ENCODE data around the gene PPIL6. TPM values are rescaled to one million over a fixed set of nuclear protein-coding genes. Genes with fewer than 3 reads are reported as not detected.

The PPIL6 gene
- total RNA-seq, 4 donors from 2014 or later = 0.35 to 6.1 (median 2.8) TPM

DNA sequence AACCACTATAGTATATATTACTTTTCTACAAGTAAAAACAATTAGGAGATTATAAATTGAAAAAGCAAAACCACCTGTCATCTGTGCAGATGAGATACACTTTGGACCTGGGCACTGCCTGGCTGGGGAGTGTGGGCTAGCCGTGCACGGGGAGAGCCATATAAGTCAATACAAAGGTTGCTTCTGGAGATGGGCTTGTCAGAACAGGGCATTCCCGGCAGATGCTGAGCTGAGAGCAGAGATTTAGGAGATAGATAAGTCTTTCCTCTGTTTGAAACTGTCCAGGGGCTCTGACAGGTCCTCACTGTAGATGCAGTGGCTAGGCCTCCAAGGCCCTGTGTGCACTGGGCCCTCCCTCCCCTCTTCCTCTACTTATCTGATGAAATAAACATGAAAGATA, 92.6 kb downstream of the PPIL6 start:
- intact Hi-C loops (cut with DNase I) = no loop called here
- DNase-seq = no peak
- no peaks in the 10 kb centered on the region for H3K36me3 ChIP-seq
- WGBS, 2 donors = 47 to 55% methylated on average over 3 of the region's 3 CpGs
- no peak overlapping the region for H3K4me3 ChIP-seq
- H3K9me3 ChIP-seq = no peaks in the 10 kb centered on the region
- peaks cover 7 to 43% (median 13%) of the 10 kb centered on the region in 3 donors for H3K4me1 ChIP-seq
- TF ChIP-seq, protein P1, sequence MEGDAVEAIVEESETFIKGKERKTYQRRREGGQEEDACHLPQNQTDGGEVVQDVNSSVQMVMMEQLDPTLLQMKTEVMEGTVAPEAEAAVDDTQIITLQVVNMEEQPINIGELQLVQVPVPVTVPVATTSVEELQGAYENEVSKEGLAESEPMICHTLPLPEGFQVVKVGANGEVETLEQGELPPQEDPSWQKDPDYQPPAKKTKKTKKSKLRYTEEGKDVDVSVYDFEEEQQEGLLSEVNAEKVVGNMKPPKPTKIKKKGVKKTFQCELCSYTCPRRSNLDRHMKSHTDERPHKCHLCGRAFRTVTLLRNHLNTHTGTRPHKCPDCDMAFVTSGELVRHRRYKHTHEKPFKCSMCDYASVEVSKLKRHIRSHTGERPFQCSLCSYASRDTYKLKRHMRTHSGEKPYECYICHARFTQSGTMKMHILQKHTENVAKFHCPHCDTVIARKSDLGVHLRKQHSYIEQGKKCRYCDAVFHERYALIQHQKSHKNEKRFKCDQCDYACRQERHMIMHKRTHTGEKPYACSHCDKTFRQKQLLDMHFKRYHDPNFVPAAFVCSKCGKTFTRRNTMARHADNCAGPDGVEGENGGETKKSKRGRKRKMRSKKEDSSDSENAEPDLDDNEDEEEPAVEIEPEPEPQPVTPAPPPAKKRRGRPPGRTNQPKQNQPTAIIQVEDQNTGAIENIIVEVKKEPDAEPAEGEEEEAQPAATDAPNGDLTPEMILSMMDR (IDR thresholded peaks at IDR 0.05) = no peak
- TF ChIP-seq POLR2A (IDR thresholded peaks at IDR 0.05) = no peak
- H3K27me3 ChIP-seq = no peaks in the 10 kb centered on the region
- no peak overlapping the region for H3K27ac ChIP-seq

DNA sequence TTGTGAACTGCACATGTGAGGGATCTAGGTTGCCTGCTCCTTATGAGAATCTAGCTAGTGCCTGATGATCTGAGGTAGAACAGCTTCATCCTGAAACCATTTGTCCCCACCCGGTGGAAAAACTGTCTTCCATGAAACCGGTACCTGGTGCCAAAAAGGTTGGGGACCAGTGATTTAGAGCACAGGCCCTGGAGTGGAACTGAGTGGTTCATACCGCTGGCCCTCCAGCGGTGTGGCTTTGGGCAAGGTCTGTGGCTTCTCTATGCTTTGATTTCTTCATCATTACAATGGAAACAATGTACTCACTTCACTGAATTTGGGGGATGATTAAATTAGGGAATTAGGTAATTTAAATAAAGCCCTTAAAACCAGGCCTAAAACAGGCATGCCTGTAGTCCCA, 94.4 kb downstream of the PPIL6 start:
- intact Hi-C loops (cut with DNase I) = no loop called here
- no peak overlapping the region for H3K4me3 ChIP-seq
- no peak for TF ChIP-seq POLR2A (IDR thresholded peaks at IDR 0.05)
- TF ChIP-seq, protein P1 (IDR thresholded peaks at IDR 0.05) = no peak
- no peak for DNase-seq
- H3K36me3 ChIP-seq = no peaks in the 10 kb centered on the region
- no peaks in the 10 kb centered on the region for H3K27me3 ChIP-seq
- 86 to 87% methylated on average over 4 of the region's 4 CpGs for WGBS, 2 donors
- H3K27ac ChIP-seq = no peak overlapping the region
- no peaks in the 10 kb centered on the region for H3K9me3 ChIP-seq
- peaks cover 7 to 29% (median 7%) of the 10 kb centered on the region in 3 donors for H3K4me1 ChIP-seq

DNA sequence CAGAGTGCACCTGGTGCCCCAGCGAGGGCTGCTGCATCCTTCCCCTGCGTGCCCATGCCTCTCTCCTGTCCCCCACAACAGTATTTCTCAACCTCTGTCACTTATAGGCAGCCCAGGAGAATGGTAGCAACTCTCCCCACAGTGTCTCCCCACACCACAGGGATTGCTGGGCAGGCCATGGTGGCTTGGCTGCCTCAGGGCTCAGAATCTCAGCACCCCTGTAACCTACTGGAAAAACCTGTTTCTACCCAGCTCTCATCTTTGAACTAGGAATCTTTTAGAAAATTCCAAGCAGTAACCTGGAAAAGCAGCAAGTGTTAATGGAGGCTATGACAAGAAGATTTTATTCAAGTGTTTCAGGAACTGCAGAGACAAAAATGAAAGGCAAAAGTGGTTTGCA, 96.2 kb downstream of the PPIL6 start:
- intact Hi-C loops (cut with DNase I) = no loop called here
- Histone ChIP-seq H3K36me3 (no peaks in the 10 kb centered on the region), H3K9me3 (no peaks in the 10 kb centered on the region), H3K4me3 (no peak overlapping the region), H3K27me3 (no peaks in the 10 kb centered on the region), H3K27ac (no peak overlapping the region), H3K4me1 (peaks cover 0 to 13% (median 0%) of the 10 kb centered on the region in 3 donors)
- 68% methylated on average over 2 of the region's 2 CpGs; no CpG with 5 or more reads in 1 of the 2 donors for WGBS, 2 donors
- DNase-seq = no peak
- TF ChIP-seq, protein P1 (IDR thresholded peaks at IDR 0.05) = no peak
- TF ChIP-seq POLR2A (IDR thresholded peaks at IDR 0.05) = no peak

DNA sequence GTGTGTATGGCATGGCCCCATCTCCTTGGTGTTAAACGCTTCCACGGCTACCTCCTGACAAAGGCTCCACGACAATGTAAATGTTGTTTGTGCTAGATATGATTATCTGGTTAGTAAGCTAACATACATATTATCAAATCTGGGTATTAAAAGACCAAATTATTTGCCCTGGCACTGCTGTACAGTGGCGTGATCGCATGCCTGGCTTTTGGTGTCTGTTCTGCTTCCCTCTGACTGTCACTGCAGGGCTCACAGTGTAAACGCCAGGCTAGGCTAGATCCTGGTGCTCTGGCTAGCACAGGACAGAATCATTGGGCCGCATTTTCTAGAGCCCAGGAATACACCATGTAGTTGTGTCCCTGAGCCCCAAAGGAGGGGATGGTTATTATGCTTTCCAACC, 96.9 kb downstream of the PPIL6 start:
- H3K27ac ChIP-seq = no peak overlapping the region
- peaks cover 0 to 10% (median 0%) of the 10 kb centered on the region in 3 donors for H3K4me1 ChIP-seq
- TF ChIP-seq, protein P1 (IDR thresholded peaks at IDR 0.05) = no peak
- no peak for TF ChIP-seq POLR2A (IDR thresholded peaks at IDR 0.05)
- intact Hi-C loops (cut with DNase I) = no loop called here
- H3K27me3 ChIP-seq = no peaks in the 10 kb centered on the region
- no peaks in the 10 kb centered on the region for H3K36me3 ChIP-seq
- DNase-seq = no peak
- H3K9me3 ChIP-seq = no peaks in the 10 kb centered on the region
- WGBS, 2 donors = 87 to 91% methylated on average over 6 to 7 of the region's 7 CpGs
- H3K4me3 ChIP-seq = no peak overlapping the region

DNA sequence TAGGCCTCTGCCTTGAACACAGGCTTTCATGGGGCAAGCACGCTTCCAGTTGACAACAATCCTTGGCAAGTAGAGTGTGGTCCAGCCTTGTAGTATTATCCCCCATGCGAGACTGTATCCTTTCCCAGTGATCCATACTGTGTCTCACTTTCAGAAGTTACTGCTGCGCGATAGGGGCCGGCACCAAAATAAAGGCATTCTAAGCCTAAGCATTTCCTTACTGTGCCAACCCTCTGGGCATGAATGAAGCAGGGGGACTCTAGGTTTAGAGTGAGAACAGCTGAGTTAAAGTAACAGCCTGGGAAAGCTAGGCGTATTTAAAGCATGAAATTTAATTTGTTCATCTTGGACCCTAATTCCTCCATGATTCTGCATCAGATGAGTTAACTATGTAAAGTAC, 97.5 kb downstream of the PPIL6 start:
- H3K27ac ChIP-seq = no peak overlapping the region
- H3K4me3 ChIP-seq = no peak overlapping the region
- peaks cover 0 to 10% (median 0%) of the 10 kb centered on the region in 3 donors for H3K4me1 ChIP-seq
- WGBS, 2 donors = 93 to 99% methylated on average over 6 of the region's 6 CpGs
- H3K9me3 ChIP-seq = no peaks in the 10 kb centered on the region
- TF ChIP-seq, protein P1 (IDR thresholded peaks at IDR 0.05) = no peak
- intact Hi-C loops (cut with DNase I) = no loop called here
- DNase-seq = no peak
- H3K27me3 ChIP-seq = no peaks in the 10 kb centered on the region
- H3K36me3 ChIP-seq = no peaks in the 10 kb centered on the region
